Measurements from ENCODE around the gene BICD1.

GRCh38 chr12:32420356-32420755 is 313.7 kb downstream of the BICD1 start:
- TF ChIP-seq GATA3 (IDR thresholded peaks at IDR 0.05; ENCODE audit: low read depth, low read length) = no peak
- TF ChIP-seq GATA2 (IDR thresholded peaks at IDR 0.05; ENCODE audit: low read depth, low read length) = no peak
